Stimulated activated CD8-positive, alpha-beta memory T cell treated with anti-CD3 and anti-CD28 coated beads, Interleukin-12 subunit alpha, Interleukin-12 subunit beta, amount 100 ng/mL, for 1 hour (primary cell): ENCODE measurements around the gene HTR3E.
"Not testable (repeated sequence)": the region's sequence is repeated elsewhere in the genome, so short reads cannot be mapped to it uniquely, and the experiment has no call there.

Source experiments
- DNase-seq: peaks from one replicate; pipeline ENCODE4 v3.0.0-alpha.2; 2020; ENCODE audit warnings: low read depth

The HTR3E gene

DNA sequence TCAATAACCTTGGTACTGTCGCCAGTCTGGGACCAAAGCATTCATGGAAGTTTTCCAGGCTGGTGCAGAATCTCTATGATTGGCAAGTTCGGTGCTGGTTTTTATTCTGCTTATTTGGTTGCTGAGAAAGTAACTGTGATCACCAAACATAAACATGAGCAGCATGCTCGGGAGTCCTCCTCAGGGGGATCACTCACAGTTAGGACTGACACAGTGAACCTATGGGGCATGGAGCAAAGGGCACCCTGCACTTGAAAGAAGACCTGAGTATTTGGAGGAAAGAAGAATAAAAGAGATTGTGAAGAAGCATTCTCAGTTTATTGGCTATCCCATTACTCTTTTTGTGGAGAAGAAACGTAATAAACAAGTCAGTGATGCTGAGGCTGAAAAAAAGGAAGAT lies 19.2 kb downstream of the HTR3E start:
- no peak for DNase-seq

DNA sequence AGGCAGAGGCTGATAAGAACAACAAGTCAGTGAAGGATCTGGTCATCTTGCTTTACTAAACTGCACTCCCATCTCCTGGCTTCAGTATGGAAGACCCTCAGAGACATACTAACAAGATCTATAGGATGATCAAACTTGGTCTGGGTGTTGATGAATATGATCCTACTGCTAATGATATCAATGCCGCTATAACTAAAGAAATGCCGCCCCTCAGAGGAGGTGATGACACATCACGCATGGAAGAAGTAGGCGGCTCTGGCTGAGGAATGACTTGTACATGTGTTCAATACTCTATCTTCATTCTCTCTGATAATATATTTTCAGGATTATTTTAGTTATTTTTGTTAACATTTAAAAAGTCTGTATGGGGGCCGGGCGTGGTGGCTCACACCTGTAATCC lies 20.8 kb downstream of the HTR3E start:
- no peak for DNase-seq

DNA sequence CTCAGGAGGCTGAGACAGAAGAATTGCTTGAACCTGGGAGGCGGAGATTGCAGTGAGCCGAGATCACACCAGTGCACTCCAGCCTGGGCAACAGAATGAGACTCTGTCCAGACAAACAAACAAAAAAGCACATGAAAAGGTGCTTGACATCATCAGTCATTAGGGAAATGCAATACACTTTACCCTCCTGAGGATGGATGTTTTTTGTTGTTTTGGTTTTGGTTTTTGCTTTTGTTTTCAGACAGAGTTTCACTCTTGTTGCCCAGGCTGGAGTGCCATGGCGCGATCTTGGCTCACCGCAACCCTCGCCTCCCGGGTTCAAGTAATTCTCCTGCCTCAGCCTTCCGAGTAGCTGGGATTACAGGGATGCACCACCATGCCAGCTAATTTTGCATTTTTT lies 24.2 kb downstream of the HTR3E start:
- not testable (repeated sequence) for DNase-seq

- no peak for DNase-seq
Observed at GRCh38 chr3:184126006-184126405, 29.1 kb downstream of the HTR3E start.

DNA sequence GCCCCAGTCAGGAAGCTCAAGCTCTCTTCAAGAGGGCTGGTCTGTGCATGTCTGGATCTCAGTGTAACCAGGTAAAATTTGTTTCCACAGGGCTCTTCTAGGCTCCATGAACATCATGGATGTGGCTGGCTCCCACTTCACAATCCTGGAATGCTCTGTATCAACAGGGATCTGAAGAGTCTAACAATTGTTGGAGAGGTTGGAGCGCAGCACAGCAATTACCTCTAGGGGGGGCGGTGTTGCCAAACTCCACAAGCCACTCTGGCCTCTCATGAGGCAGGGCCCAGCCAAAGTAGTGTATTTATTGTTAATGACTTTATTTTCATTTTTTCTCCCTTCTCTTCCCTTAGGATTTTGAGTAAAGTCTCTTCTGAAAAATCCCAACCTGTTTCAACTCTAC lies 32.1 kb downstream of the HTR3E start:
- DNase-seq = no peak

DNA sequence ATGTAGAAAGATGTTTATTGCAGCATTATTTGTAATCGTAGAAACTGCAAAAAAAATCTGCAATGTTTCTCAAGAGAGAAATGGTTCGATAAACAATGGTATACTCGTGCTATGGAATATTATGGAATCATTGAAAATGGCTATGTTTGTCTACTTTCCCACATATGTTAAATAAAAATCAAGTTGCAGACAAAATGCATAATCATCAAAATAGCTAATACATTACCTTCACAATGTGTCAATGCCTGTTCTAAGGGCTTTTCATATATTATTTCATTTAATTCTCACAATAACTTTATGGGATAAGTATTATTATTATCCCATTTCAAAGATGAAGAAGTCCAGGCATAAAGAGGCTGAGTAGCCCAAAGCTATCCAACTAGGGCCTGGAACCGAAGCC lies 36.1 kb downstream of the HTR3E start:
- no peak for DNase-seq

- DNase-seq = no peak
Observed at GRCh38 chr3:184133840-184134745, 37.2 kb downstream of the HTR3E start.

GRCh38 chr3:184134746-184135148 lies 37.9 kb downstream of the HTR3E start:
- DNase-seq = no peak

DNA sequence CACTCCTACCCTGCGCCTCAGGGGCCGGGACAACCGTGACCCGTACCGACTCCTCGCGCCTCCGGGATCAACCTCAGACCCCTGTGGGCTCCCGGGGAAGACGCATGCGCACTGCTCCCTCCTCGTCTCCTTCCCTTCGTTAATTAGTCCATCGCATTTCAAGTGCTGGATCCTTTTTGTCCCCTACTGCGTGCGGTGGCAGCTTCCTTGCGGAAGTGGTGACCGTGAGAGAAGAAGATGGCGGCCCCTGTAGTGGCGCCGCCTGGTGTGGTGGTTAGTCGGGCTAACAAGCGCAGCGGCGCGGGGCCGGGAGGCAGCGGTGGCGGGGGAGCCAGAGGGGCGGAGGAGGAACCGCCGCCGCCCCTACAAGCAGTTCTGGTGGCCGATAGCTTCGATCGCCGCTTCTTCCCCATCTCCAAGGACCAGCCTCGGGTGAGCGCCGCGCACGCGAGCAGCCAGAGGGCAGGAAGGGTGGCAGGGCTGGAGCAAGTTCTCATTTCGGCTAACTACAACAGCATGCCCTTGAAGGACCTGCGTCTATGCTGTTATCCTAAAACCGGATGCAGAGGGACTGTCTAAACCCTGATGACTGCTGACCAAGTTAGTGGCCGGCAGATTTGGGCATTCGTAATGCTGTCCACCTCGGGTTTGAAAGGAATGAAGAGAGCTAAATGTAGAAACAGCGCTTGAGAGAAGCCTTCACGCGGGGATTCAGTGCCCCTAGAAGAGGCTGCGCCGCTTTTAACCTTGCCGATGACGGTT lies 38.5 kb downstream of the HTR3E start, which contains the start of gene EIF2B5:
Gene EIF2B5 (plus strand): TSS at position 210 of the 762 bp plus-strand sequence. CDS start 28 bp downstream, at position 238.
- DNase-seq = peak; percentile 74

- DNase-seq = no peak
Observed at GRCh38 chr3:184135911-184136260, 39.0 kb downstream of the HTR3E start.

GRCh38 chr3:184140436-184140835 lies 43.6 kb downstream of the HTR3E start:
- DNase-seq = no peak

GRCh38 chr3:184142199-184142598 lies 45.3 kb downstream of the HTR3E start:
- DNase-seq = no peak

GRCh38 chr3:184143327-184143726 lies 46.5 kb downstream of the HTR3E start:
- no peak for DNase-seq

DNA sequence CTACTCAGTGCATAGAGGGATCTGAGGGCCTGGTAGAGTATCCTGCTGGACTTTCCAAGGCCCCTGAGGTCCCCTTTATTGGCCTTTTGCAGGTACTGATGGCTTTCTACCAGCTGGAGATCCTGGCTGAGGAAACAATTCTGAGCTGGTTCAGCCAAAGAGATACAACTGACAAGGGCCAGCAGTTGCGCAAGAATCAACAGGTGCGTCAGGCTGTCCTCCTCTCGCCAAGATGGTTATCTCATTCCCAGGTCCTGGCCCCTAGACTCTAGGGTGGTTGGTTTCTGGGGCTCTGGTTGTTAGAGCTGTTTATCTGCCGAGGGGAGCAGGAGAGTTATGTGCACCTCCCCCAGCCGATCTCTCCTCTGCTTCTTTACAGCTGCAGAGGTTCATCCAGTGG lies 47.6 kb downstream of the HTR3E start:
- no peak for DNase-seq

GRCh38 chr3:184145111-184145524 lies 48.3 kb downstream of the HTR3E start:
- no peak for DNase-seq

DNA sequence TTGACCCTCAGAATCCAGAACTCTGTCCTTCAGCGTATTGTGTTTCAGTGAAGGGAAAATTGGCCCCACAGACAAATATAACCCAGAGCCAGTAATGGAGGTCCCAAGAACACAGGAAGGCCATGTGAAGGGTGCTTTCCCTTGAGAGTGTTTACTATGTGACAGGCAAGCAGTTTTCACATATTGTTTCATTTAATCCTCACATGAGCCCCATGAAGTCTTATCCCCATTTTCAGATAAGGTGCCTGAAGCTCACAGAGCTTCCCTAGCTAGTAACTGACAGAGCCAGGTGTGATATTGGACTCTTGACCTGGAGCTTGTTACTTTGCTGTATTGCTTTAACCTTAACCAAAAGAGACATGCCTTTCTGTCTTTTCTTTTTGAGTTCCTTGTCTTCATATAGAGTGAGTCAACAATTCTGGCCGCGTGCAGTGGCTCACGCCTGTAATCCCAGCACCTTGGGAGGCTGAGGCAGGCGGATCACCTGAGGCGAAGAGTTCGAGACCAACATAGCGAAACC lies 48.9 kb downstream of the HTR3E start:
- DNase-seq = no peak

- no peak for DNase-seq
Observed at GRCh38 chr3:184148076-184148475, 51.2 kb downstream of the HTR3E start.

DNA sequence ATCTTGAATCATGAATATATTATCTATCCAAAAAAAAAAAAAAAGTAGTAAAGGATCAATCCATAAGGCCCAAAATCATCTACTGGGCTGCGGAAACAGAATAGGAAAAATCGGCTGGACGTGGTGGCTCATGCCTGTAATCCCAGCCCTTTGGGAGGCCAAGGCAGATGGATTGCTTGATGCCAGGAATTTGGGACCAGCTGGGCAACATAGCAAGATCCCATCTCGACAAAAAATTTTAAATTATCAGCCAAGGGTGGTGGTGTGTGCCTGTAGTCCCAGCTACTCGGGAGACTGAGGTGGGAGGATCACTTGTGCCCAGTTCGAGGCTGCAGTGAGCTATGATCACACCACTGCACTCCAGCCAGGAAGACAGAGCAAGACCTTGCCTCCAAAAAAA lies 52.3 kb downstream of the HTR3E start:
- no peak for DNase-seq

DNA sequence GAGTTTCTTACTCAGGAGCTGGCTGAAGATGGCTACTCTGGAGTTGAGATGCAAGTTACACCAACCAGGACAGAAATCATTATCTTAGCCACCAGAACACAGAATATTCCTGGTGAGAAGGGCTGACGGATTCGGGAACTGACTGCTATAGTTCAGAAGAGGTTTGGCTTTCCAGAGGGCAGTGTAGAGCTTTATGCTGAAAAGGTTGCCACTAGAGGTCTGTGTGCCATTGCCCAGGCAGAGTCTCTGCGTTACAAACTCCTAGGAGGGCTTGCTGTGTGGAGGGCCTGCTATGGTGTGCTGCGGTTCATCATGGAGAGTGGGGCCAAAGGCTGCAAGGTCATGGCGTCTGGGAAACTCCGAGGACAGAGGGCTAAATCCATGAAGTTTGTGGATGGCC lies 52.9 kb downstream of the HTR3E start:
- not testable (repeated sequence) for DNase-seq

GRCh38 chr3:184154885-184155643 lies 58.2 kb downstream of the HTR3E start, which contains the start of gene DVL3:
TSS of gene DVL3 (plus strand) at chr3:184155377. CDS start at chr3:184155636, 259 bp downstream.
- peak; percentile 4 for DNase-seq

- peak; percentile 18 for DNase-seq
Observed at GRCh38 chr3:184155644-184156521, 59.0 kb downstream of the HTR3E start.
